PFSK-1 (cell line): ENCODE data around the gene SLC12A8.

Experiments used
- FOXP2 ChIP-seq: optimal IDR thresholded peaks from 2 replicates; pipeline ENCODE3; 2011; ENCODE audit warnings: borderline replicate concordance, control low read depth, inconsistent platforms; ENCODE audit not compliant: insufficient read depth; ENCODE audit errors: extremely low read length, extremely low read depth
- POLR2AphosphoS5 ChIP-seq: IDR thresholded peaks from 2 replicates; pipeline ENCODE4 v1.6.1; 2012; ENCODE audit warnings: low read depth, mild to moderate bottlenecking, control low read depth, low read length, moderate library complexity
- REST ChIP-seq, 2 experiments: IDR thresholded peaks; 2 replicates each; pipeline versions ENCODE4 v1.6.1 to v1.8.0; 2011 to 2012; ENCODE audit warnings: low read depth in 2 of 2, low read length in 2 of 2, control low read depth in 1 of 2, inconsistent platforms in 1 of 2, mild to moderate bottlenecking in 1 of 2, moderate library complexity in 1 of 2; ENCODE audit not compliant: insufficient read depth in 1 of 2
- SIN3A ChIP-seq: IDR thresholded peaks from 2 replicates; pipeline ENCODE4 v1.6.1; 2012; ENCODE audit warnings: mild to moderate bottlenecking, low read length, moderate library complexity, borderline replicate concordance; ENCODE audit not compliant: insufficient read depth
- TAF1 ChIP-seq: IDR thresholded peaks from 2 replicates; pipeline ENCODE4 v1.6.1; 2012; ENCODE audit warnings: low read length, control low read depth, borderline replicate concordance; ENCODE audit not compliant: insufficient read depth

Gene SLC12A8

DNA sequence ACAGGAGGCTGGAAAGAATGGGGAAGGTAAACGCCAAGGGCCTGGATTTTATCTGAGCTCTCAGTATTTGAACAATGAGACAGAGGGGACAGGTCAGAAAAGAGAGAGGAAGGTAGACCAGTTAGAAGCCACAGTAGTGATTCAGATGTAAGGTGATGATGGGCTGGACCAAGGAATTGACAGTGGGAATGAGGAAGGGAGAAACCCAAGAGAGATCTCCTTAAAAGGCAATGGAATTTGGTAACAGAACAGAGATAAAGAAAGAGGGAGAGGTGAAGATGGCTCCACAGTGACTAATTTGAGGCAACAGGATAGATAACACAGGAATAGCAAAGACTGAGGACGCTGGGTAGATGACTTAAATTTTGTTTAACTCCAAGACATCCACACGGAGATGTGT, 145.3 kb downstream of the SLC12A8 start:
- TF ChIP-seq POLR2AphosphoS5 (no peak), FOXP2 (no peak), REST (IDR thresholded peaks at IDR 0.05; ENCODE audit: insufficient read depth in 1 of 2, low read depth in 2 of 2, low read length in 2 of 2) (no peak), SIN3A (no peak)

GRCh38 chr3:125062904-125063618, 149.5 kb downstream of the SLC12A8 start:
- TF ChIP-seq REST (IDR thresholded peaks at IDR 0.05; ENCODE audit: insufficient read depth in 1 of 2, low read depth in 2 of 2, low read length in 2 of 2) (no peak), SIN3A (no peak)

- no peak for TF ChIP-seq POLR2AphosphoS5
- no peak for TF ChIP-seq TAF1
- no peak for TF ChIP-seq FOXP2
- TF ChIP-seq SIN3A, result no peak
- TF ChIP-seq REST (IDR thresholded peaks at IDR 0.05; ENCODE audit: insufficient read depth in 1 of 2, low read depth in 2 of 2, low read length in 2 of 2), result no peak
Measured at GRCh38 chr3:125061646-125062045, 150.9 kb downstream of the SLC12A8 start.

GRCh38 chr3:125061170-125061569, 151.4 kb downstream of the SLC12A8 start:
- no peak for TF ChIP-seq REST (IDR thresholded peaks at IDR 0.05; ENCODE audit: insufficient read depth in 1 of 2, low read depth in 2 of 2, low read length in 2 of 2)
- TF ChIP-seq POLR2AphosphoS5, result no peak
- no peak for TF ChIP-seq TAF1
- no peak for TF ChIP-seq SIN3A
- TF ChIP-seq FOXP2, result no peak

GRCh38 chr3:125059488-125060245, 152.9 kb downstream of the SLC12A8 start:
- no peak for TF ChIP-seq FOXP2
- no peak for TF ChIP-seq POLR2AphosphoS5
- TF ChIP-seq TAF1, result no peak
- no peak for TF ChIP-seq SIN3A
- no peak for TF ChIP-seq REST (IDR thresholded peaks at IDR 0.05; ENCODE audit: insufficient read depth in 1 of 2, low read depth in 2 of 2, low read length in 2 of 2)
